ENCODE results near the gene OPCML.

Gene OPCML

DNA sequence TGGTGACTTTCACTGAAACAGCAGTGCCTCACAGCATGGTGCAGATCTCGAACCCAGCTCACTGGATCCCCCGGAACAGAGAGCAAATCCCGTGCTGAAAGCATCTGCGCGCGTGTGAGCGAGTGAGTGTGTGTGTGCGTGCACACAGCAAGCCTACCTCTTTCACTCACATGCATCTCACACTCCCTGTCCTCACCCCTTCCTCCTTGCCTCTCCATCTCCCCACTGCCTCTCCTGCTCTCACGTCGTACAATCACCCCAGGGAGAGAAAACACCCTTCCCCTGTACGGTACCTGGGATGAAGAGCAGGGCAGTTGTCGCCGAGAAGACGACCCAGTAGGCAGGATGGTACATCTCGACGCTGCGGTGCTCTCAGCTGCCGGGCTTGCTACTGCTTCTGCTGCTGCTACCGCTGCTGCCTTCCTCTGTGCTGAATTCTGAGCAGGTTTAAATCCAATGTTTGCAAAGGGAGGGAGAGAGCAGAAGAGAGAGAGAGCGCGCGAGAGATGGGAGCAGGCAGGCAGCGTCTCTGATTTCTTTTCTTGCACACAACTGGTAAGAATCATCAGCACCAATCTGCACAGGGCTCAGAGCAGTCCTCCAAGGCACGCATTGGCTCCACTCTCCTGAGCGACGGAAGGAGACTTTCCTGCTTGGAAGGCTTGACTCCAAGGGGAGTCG is at the start of gene OPCML:
OPCML (minus strand) TSS at position 531 of the 681 bp plus-strand sequence.
- no peak for DNase-seq

- DNase-seq: no peak
Measured at GRCh38 chr11:133581091-133581490, 48.8 kb upstream of the OPCML start.

DNA sequence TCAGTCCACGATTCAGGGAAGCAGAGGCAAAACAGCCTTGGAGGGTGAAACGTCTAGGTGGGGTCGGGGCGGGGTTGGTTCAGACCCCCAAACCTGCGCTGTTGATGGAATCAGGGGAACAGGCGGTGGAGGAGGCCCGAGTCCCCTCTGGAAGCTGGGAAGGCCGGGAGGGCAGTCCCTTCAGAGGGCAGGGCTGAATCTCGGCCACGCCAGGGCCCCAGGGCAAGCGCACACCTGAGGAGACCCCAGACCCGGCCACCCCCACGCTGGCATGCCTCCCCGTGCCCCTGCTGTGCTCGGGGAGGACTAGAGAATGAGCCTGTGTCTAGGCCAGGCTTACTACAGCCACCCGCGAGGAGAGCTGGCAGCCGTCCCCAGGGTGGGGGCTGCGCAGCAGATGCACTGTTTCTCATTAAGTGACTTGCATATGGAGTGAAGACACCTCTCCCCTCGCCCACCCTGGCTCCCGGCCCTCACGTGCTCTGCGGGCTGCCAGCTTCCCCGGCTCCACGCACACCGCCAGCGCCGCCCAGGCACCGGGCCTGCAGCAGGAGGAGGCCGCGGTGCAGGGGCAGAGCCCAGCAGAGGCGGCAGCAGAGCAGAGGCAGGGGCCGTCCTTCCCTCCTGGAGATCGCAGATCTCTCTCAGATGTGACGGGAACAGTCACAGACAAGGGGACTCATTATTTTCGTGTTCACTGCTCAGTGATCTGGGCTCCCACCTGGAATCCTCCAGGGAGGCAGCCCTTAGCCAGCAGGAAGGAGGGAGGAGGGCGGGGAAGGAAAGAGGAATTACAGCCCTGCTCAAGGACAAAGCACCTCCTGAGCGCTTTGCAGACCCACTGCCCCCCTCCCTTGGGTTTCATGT is 47.1 kb upstream of the OPCML start:
- no peak for DNase-seq

DNA sequence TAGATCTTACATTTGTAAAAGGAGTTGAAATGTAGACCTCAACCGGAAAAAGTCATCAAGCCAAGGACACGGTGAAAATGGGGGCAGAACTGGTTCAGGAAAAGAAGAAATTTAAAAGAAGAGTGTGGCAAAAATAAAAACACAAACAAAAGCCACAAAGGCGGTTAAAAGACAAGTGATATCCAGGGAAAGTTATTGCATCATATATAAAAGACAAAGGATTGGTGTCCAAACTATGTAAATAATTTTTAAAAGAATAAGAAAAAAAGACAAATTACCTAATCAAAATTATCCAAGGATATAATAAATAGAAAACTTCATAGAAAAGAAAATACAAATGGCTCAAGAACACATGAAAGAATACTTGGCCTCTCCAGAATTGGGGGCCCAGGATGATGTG is 45.1 kb upstream of the OPCML start:
- DNase-seq: no peak

- DNase-seq: no peak
Measured at GRCh38 chr11:133576351-133576750, 44.0 kb upstream of the OPCML start.

DNA sequence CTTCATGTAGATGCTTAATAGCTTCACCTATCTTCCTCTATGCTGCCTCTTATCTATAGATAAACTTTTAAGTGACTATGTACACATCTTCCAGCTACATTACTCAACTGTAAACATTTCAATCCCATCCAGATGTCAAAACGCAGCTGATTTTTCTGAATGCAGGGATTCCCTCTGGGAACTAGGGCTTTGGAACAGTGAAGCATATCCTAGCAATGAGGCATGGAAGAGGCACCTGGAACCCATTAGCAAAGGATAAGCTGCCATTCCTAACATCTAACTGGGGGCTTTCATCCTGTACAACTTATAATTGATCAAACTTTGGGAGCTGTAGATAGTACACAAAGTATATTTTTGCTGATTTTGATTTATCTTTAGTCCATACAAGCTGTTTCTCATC is 40.8 kb upstream of the OPCML start:
- DNase-seq: no peak

DNA sequence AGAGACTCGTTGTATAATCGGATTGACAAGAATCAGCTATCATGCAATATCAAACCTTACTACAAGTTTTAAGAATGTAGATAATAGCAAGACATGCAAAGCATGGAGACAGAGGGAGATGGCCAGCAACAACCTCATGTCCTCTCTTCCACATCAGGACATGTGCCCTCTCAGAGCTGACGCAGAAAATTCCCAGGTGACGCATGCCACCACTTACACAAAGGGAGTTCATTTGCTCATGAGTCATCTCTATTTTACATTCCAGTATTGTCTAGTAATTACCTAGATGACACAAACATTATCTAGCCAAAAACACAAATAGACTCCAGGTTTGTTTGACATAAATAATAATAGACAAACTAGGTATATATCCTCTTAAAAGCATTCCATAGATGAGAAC is 38.1 kb upstream of the OPCML start:
- no peak for DNase-seq

DNA sequence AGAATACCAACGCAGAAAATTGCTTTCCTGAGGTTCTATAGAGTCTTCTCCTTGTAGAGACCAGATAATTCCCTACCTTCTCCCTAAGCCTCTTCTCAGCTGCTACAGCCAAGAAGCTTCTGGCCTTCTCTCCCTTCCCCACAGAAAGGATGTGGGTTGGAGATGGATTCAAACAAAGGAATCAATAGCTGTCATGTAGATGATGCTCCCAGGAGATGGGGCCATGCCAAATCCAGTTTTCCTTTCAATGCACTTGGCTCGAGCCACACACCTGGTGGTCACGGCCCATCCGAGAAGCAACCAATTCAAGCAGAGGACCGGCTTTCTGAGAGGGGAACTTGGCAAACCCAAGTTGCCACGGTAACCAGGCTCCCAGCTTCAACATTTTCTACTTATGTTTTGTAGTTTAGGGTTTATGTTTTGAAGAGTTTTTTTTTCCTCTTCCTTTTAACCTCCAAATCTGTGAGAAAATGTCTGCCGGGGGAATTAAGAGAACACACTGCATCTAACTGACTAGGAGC is 31.3 kb upstream of the OPCML start:
- no peak for DNase-seq

- no peak for DNase-seq
Measured at GRCh38 chr11:133560472-133560855, 28.2 kb upstream of the OPCML start.

GRCh38 chr11:133559833-133560471 is 27.7 kb upstream of the OPCML start:
- no peak for DNase-seq

DNA sequence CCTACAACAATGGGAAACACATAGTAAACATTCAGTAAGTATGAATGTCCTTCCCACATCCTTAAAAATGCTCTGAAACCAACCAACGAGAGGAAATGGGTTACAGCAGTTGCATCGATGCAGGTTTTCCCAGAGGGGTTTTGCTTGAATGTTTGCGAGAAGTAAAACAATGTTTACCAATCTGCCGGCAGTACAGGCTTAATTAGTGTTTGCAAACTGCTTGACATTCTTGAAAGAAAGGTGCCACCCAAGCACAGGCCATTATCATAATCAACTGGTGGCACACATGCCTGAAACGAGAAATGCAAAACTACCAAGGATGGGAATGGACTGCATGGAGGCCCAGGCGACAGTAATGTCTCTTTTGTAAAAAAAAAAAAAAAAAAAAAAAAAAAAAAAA is 27.1 kb upstream of the OPCML start:
- DNase-seq: no peak

- no peak for DNase-seq
Measured at GRCh38 chr11:133555034-133555433, 22.7 kb upstream of the OPCML start.

GRCh38 chr11:133553885-133554740 is 21.8 kb upstream of the OPCML start:
- no peak for DNase-seq

DNA sequence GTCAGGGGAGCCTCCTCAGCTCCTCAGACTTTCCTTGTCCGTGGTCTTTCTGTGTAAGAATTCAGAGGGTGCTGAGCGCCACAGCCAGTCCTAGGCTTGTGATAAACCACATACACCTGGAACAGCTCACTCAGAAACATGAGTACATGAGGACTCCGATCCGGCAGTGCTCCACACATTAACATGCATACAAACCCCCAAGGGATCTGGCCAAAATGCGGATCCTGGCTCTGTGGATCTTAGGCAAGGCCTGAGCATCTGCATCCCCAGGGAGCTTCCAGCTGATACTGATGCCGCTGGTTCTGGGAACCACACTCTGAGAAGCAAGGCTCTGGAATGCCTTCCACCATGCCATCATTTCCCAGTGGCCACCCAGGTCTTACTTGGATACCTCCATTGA is 20.6 kb upstream of the OPCML start:
- DNase-seq: no peak

GRCh38 chr11:133551064-133551463 is 18.8 kb upstream of the OPCML start:
- DNase-seq: no peak

- DNase-seq: no peak
Measured at GRCh38 chr11:133549826-133550225, 17.5 kb upstream of the OPCML start.

DNA sequence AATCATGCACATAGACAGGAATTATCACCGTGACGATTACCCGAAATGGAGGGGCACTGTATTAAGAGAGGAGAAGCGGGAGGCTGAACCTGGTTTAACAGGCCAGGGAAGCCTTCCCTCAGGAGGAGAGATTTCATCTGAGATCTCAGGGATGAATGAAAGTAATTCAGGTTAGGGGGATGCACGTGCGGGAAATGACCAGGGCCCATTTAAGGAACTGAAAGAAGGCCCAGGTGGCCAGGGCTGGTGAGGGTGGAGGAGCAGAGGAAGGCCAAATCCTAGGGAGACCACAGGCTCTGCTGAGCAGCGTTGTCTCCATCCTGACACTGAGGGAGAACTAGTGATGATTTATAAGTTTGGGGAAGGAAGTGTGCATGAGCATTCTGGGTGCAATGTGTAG is 16.3 kb upstream of the OPCML start:
- DNase-seq: no peak

DNA sequence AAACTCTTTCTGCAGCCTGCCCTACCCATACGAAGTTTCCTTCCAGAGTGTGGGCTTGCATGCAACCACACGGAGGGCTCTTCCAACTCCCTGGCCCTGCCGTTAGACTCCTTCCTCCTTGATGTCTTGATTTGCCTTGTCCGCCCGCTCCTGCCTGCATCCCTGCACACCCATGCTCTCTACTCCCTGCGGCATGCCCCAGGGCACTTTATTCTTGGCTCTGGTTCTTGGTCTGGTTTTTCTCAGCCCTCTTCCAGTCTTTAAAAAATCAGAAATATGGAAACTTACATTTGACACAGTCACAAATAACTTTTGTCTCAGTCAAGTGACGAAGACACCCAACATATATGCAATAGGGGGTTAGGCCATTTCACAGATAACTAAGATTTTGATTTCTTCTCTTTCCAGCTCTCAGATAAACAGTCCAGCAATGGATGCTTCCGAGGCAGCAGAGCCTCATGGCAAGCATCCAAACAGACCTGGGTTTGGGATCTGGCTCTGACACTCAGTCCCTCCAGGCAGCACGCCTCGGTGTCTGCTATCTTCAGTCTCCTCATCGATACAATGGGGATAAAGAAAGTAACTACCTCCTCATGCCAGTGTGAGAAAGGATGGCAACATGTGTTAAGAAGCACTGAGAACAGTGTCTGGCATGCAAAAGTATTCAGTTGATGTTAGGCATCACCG is 15.7 kb upstream of the OPCML start:
- no peak for DNase-seq

DNA sequence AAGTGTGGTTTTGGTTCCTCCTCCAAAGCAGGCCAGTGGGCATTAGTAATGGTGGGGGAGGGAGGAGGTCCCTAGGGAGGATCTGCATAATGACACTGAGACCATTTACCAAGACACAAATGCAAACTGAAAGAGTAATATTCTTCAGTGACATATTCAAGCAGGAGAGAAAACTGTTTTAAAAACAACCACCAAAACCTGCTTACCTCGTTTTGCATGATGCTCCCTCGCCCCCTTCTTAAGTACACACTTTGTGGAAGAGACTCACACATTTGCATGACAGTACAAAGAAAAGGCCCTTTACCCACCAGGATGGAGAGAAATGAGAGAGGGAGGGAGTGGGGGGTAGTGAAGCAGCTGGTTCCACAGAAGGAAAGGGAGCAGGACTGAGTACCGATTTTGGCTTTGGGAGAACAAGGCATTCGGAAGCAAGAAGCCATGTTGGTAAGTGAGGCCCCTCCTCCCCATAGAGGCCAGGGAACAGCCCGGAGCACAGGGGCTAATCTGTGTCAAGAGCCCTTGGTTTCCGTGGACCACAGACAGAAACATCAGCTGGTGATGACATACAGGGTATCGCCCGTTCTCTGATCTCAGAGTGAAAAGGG is 13.0 kb upstream of the OPCML start:
- no peak for DNase-seq

DNA sequence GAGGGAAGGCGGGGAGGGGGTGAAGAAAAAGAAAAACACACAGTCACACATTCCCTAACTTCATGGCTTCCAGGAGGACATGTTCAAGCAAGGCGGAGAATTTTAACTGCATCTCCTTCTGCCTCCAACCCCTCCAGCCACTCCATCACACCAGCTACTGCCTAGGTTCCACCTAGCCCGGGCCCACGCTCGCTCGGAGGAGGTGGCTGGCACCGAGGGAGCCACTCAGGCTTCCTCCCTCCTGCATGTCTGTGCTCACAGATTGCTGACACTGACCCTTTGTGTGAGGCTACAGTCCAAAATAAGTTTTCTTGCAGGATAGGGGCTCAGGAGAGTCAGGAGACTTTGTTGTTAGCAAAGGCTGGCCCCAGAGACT is 9.4 kb upstream of the OPCML start:
- DNase-seq: no peak

DNA sequence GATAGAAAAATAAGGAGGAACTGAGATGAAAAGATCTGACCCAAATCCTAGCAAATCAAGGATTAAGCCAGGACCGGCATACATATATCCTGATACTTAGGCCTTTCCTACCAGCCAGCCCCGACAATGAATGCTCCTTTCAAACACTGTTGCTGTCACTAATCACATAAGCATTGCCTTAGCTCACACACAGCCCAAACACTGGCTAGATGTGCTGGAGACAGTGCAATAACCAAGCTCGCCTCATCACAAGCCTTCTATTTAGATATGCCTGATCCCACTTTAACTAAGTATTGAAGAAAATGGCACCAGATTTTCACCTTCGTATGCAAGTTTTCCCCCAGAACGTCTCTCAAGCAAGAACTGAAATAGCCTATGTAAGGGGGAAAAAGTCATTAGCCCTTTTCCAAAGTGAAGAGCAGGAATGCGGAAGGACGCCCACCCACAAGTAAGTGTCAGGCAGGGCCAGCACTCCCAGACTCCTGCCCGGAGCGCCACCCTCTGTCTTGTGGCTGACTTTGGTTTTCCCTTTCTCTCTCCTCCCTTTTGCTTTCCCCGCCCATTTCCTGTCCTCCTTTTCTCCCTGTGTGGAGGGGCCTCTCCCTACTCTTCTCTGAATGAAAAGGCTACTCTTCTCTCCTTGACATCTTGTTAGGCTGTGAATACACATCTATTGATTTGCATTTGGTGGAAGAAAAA is 8.9 kb upstream of the OPCML start:
- no peak for DNase-seq

All from CD4-positive, alpha-beta T cell treated with Interferon alpha-2 for 1 hour (primary cell).